ENCODE results near the gene SORCS2.

DNA sequence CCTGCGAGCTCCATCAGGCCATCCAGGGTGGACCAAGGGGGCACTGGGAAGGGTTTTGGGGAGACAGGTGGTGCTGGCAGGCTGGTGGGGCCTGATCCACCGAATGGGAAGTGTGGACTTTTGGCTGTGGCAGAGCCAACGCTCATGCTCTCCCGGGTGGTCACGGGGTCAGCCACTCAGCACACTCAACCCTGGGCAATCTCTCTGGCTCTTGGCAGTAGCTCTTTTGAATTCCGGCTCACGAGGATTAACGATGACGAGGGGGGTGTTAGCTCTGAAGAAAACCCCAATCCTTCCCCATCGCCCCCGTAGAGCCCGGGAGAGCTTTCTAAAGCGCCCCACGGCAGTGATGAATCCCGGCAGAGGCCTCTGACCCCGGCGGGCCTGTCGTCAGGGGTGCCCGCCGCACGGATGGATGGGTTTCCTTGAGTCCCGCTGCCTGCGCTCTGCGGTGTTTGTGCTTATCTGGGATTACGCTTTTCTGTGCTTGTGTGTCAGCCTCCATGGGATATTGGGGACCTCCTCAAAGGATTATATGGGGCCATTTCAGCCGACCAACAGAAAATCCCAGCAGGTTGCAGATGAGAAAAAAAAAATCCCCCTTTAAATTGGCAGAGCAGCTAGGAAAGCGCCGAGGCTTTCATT is 399.2 kb downstream of the SORCS2 start:
- TF ChIP-seq CTCF (IDR thresholded peaks at IDR 0.05; ENCODE audit: low read depth, low read length) (no peak), POLR2A (IDR thresholded peaks at IDR 0.05; ENCODE audit: extremely low read depth, insufficient read length) (no peak)
